CD8-positive, alpha-beta memory T cell (primary cell): ENCODE measurements around the gene TXNDC16. TPM values are rescaled to one million over a fixed set of nuclear protein-coding genes. Genes with fewer than 3 reads are reported as not detected.

Experiments
- CTCF ChIA-PET: fragments of 350-600 bp; sonication (Branson Sonifier 250); formaldehyde crosslinking; loops from one replicate; lab custom pipeline; 2021; ENCODE audit warnings: antibody characterized with exemption; lab: Charles Lee
- POLR2A ChIA-PET: fragments of 350-600 bp; sonication (Branson Sonifier 250); formaldehyde crosslinking; loops from one replicate; lab custom pipeline; 2021; ENCODE audit warnings: antibody characterized with exemption; lab: Charles Lee
- DNase-seq, 5 donors: peaks; one replicate each; pipeline versions ENCODE4 v3.0.0 to v3.0.0-alpha.2; 2020 to 2022; ENCODE audit warnings: mixed read lengths in 1 of 5
- H3K27ac ChIP-seq: one replicate; pipeline ENCODE4 v1.7.0; 2013; ENCODE audit warnings: low read depth, mild to moderate bottlenecking, low read length, moderate library complexity
- H3K27me3 ChIP-seq: 2 replicates; pipeline ENCODE4 v1.7.0; 2013; ENCODE audit warnings: low read length, mild to moderate bottlenecking; ENCODE audit not compliant: insufficient read depth, poor library complexity, severe bottlenecking
- H3K36me3 ChIP-seq: 2 replicates; pipeline ENCODE4 v1.7.0; 2013; ENCODE audit warnings: mild to moderate bottlenecking, low read length, moderate library complexity; ENCODE audit not compliant: insufficient read depth
- H3K4me1 ChIP-seq: 2 replicates; pipeline ENCODE4 v1.7.0; 2013; ENCODE audit warnings: mild to moderate bottlenecking, low read length, moderate library complexity; ENCODE audit not compliant: insufficient read depth
- H3K4me3 ChIP-seq: 2 replicates; pipeline ENCODE4 v1.7.0; 2013; ENCODE audit warnings: mild to moderate bottlenecking, low read length
- H3K9me3 ChIP-seq: 2 replicates; pipeline ENCODE4 v1.7.0; 2013; ENCODE audit warnings: mild to moderate bottlenecking, low read length
- H3K27ac Mint-ChIP-seq, 8 donors: one replicate each; pipeline ENCODE4 v1.8.0; 2020 to 2021; ENCODE audit warnings: mixed read lengths in 8 of 8, mild to moderate bottlenecking in 6 of 8, inconsistent platforms in 3 of 8, moderate library complexity in 3 of 8
- H3K27me3 Mint-ChIP-seq, 2 donors: one replicate each; pipeline ENCODE4 v1.8.0; 2020 to 2021; ENCODE audit warnings: mixed read lengths in 2 of 2, mild to moderate bottlenecking in 1 of 2, moderate library complexity in 1 of 2
- H3K36me3 Mint-ChIP-seq, 3 donors: one replicate each; pipeline ENCODE4 v1.8.0; 2020 to 2021; ENCODE audit warnings: mixed read lengths in 3 of 3, inconsistent platforms in 1 of 3, mild to moderate bottlenecking in 1 of 3
- H3K4me1 Mint-ChIP-seq, 3 donors: one replicate each; pipeline ENCODE4 v1.8.0; 2020 to 2021; ENCODE audit warnings: mixed read lengths in 3 of 3, inconsistent platforms in 1 of 3, mild to moderate bottlenecking in 1 of 3
- H3K4me3 Mint-ChIP-seq, 7 donors: one replicate each; pipeline ENCODE4 v1.8.0; 2020 to 2021; ENCODE audit warnings: mixed read lengths in 7 of 7, mild to moderate bottlenecking in 6 of 7, moderate library complexity in 4 of 7, inconsistent platforms in 2 of 7
- H3K9me3 Mint-ChIP-seq, 5 donors: one replicate each; pipeline ENCODE4 v1.8.0; 2020 to 2022; ENCODE audit warnings: mixed read lengths in 5 of 5, mild to moderate bottlenecking in 3 of 5, moderate library complexity in 2 of 5, inconsistent platforms in 1 of 5
- polyA plus RNA-seq: library from polyadenylated mRNA; unstranded; fragments of 300-500 nt; fragmentation: Illumina TruSeq; gene quantifications from one replicate; pipeline ENCODE4 v1.2.3, GENCODE V29; 2021
- total RNA-seq, 2 experiments: library from RNA; stranded (reverse); gene quantifications; one replicate each; pipeline ENCODE4 v1.2.3, GENCODE V29; 2021

Gene TXNDC16
- total and polyA plus RNA-seq, 3 experiments from 2014 or later: 1.8 to 4.6 (median 3.8) TPM

- no peak overlapping the region for H3K4me3 Mint-ChIP-seq
- peaks cover 6 to 10% (median 8%) of the 10 kb centered on the region in 3 donors for H3K4me1 Mint-ChIP-seq
- Histone ChIP-seq H3K36me3 (peaks cover 25% of the 10 kb centered on the region), H3K4me1 (no peaks in the 10 kb centered on the region), H3K9me3 (no peaks in the 10 kb centered on the region), H3K27me3 (no peaks in the 10 kb centered on the region), H3K27ac (no peak overlapping the region), H3K4me3 (no peak overlapping the region)
- DNase-seq: no peak
- no peaks in the 10 kb centered on the region for H3K9me3 Mint-ChIP-seq
- ChIA-PET POLR2A (no interaction called here), CTCF (no interaction called here)
- no peaks in the 10 kb centered on the region for H3K27me3 Mint-ChIP-seq
- peaks cover 6 to 58% (median 23%) of the 10 kb centered on the region in 3 donors for H3K36me3 Mint-ChIP-seq
- no peak overlapping the region for H3K27ac Mint-ChIP-seq
These were observed 16.0 kb downstream of the TXNDC16 start for GRCh38 chr14:52536269-52536668.

GRCh38 chr14:52531481-52531880 is 20.8 kb downstream of the TXNDC16 start:
- H3K4me1 ChIP-seq: no peaks in the 10 kb centered on the region
- Mint-ChIP-seq H3K27ac (no peak overlapping the region), H3K27me3 (no peaks in the 10 kb centered on the region), H3K36me3 (peaks cover 7 to 46% (median 14%) of the 10 kb centered on the region in 3 donors), H3K4me1 (no peaks in the 10 kb centered on the region), H3K9me3 (no peaks in the 10 kb centered on the region), H3K4me3 (no peak overlapping the region)
- H3K4me3 ChIP-seq: no peak overlapping the region
- H3K27me3 ChIP-seq: no peaks in the 10 kb centered on the region
- no peak for DNase-seq
- ChIA-PET POLR2A (no interaction called here), CTCF (no interaction called here)
- no peak overlapping the region for H3K27ac ChIP-seq
- H3K9me3 ChIP-seq: no peaks in the 10 kb centered on the region
- H3K36me3 ChIP-seq: peaks cover 20% of the 10 kb centered on the region

GRCh38 chr14:52527052-52527451 is 25.3 kb downstream of the TXNDC16 start:
- peaks cover 4 to 22% (median 6%) of the 10 kb centered on the region in 3 donors for H3K36me3 Mint-ChIP-seq
- ChIA-PET POLR2A (no interaction called here), CTCF (no interaction called here)
- no peaks in the 10 kb centered on the region for H3K9me3 Mint-ChIP-seq
- H3K36me3 ChIP-seq: no peaks in the 10 kb centered on the region
- H3K27me3 ChIP-seq: no peaks in the 10 kb centered on the region
- no peak overlapping the region for H3K27ac ChIP-seq
- no peaks in the 10 kb centered on the region for H3K4me1 ChIP-seq
- DNase-seq: no peak
- no peak overlapping the region for H3K4me3 ChIP-seq
- H3K27ac Mint-ChIP-seq: no peak overlapping the region
- H3K4me1 Mint-ChIP-seq: no peaks in the 10 kb centered on the region
- H3K27me3 Mint-ChIP-seq: no peaks in the 10 kb centered on the region
- no peaks in the 10 kb centered on the region for H3K9me3 ChIP-seq
- no peak overlapping the region for H3K4me3 Mint-ChIP-seq

- Histone ChIP-seq H3K9me3 (no peaks in the 10 kb centered on the region), H3K27ac (no peak overlapping the region), H3K4me1 (no peaks in the 10 kb centered on the region), H3K4me3 (no peak overlapping the region), H3K36me3 (no peaks in the 10 kb centered on the region), H3K27me3 (no peaks in the 10 kb centered on the region)
- POLR2A ChIA-PET: no interaction called here
- no peak for DNase-seq
- CTCF ChIA-PET: no interaction called here
- Mint-ChIP-seq H3K27me3 (no peaks in the 10 kb centered on the region), H3K9me3 (no peaks in the 10 kb centered on the region), H3K36me3 (peaks cover 4 to 23% (median 12%) of the 10 kb centered on the region in 3 donors), H3K27ac (no peak overlapping the region), H3K4me3 (no peak overlapping the region), H3K4me1 (no peaks in the 10 kb centered on the region)
These were observed 29.5 kb downstream of the TXNDC16 start for GRCh38 chr14:52522581-52523345.

- H3K27me3 ChIP-seq: no peaks in the 10 kb centered on the region
- Mint-ChIP-seq H3K4me3 (no peak overlapping the region), H3K9me3 (no peaks in the 10 kb centered on the region), H3K4me1 (no peaks in the 10 kb centered on the region), H3K27me3 (no peaks in the 10 kb centered on the region), H3K27ac (no peak overlapping the region), H3K36me3 (peaks cover 4 to 16% (median 9%) of the 10 kb centered on the region in 3 donors)
- CTCF ChIA-PET: no interaction called here
- H3K36me3 ChIP-seq: no peaks in the 10 kb centered on the region
- H3K4me3 ChIP-seq: no peak overlapping the region
- POLR2A ChIA-PET: no interaction called here
- H3K27ac ChIP-seq: no peak overlapping the region
- H3K4me1 ChIP-seq: no peaks in the 10 kb centered on the region
- no peaks in the 10 kb centered on the region for H3K9me3 ChIP-seq
- DNase-seq: no peak
These were observed 30.3 kb downstream of the TXNDC16 start for GRCh38 chr14:52522033-52522432.

- Histone ChIP-seq H3K36me3 (no peaks in the 10 kb centered on the region), H3K4me3 (no peak overlapping the region), H3K27ac (no peak overlapping the region), H3K27me3 (no peaks in the 10 kb centered on the region), H3K4me1 (no peaks in the 10 kb centered on the region), H3K9me3 (no peaks in the 10 kb centered on the region)
- Mint-ChIP-seq H3K27ac (peak overlapping the region in 1 of 8 donors; percentile 47), H3K9me3 (no peaks in the 10 kb centered on the region), H3K4me1 (no peaks in the 10 kb centered on the region), H3K27me3 (no peaks in the 10 kb centered on the region), H3K4me3 (no peak overlapping the region), H3K36me3 (peaks cover 2 to 6% (median 3%) of the 10 kb centered on the region in 3 donors)
- no peak for DNase-seq
- ChIA-PET CTCF (no interaction called here), POLR2A (no interaction called here)
These were observed 38.1 kb downstream of the TXNDC16 start for GRCh38 chr14:52514046-52514811.

GRCh38 chr14:52513249-52513648 is 39.1 kb downstream of the TXNDC16 start:
- ChIA-PET POLR2A (no interaction called here), CTCF (no interaction called here)
- Histone ChIP-seq H3K4me1 (no peaks in the 10 kb centered on the region), H3K36me3 (no peaks in the 10 kb centered on the region), H3K27ac (no peak overlapping the region), H3K4me3 (no peak overlapping the region), H3K9me3 (no peaks in the 10 kb centered on the region), H3K27me3 (no peaks in the 10 kb centered on the region)
- H3K27me3 Mint-ChIP-seq: no peaks in the 10 kb centered on the region
- no peaks in the 10 kb centered on the region for H3K9me3 Mint-ChIP-seq
- no peak overlapping the region for H3K4me3 Mint-ChIP-seq
- no peak for DNase-seq
- peaks cover 6 to 14% (median 10%) of the 10 kb centered on the region in 3 donors for H3K36me3 Mint-ChIP-seq
- no peak overlapping the region for H3K27ac Mint-ChIP-seq
- H3K4me1 Mint-ChIP-seq: no peaks in the 10 kb centered on the region

- Histone ChIP-seq H3K4me1 (no peaks in the 10 kb centered on the region), H3K27me3 (no peaks in the 10 kb centered on the region), H3K4me3 (no peak overlapping the region), H3K36me3 (no peaks in the 10 kb centered on the region), H3K9me3 (no peaks in the 10 kb centered on the region), H3K27ac (no peak overlapping the region)
- no peaks in the 10 kb centered on the region for H3K4me1 Mint-ChIP-seq
- no peak overlapping the region for H3K4me3 Mint-ChIP-seq
- no peak overlapping the region for H3K27ac Mint-ChIP-seq
- POLR2A ChIA-PET: no interaction called here
- CTCF ChIA-PET: no interaction called here
- peaks cover 11 to 25% (median 20%) of the 10 kb centered on the region in 5 donors for H3K9me3 Mint-ChIP-seq
- H3K36me3 Mint-ChIP-seq: peaks cover 11 to 54% (median 53%) of the 10 kb centered on the region in 3 donors
- DNase-seq: no peak
- H3K27me3 Mint-ChIP-seq: no peaks in the 10 kb centered on the region
These were observed 57.9 kb downstream of the TXNDC16 start for GRCh38 chr14:52494444-52494843.
